ENCODE results near the gene KRTAP12-4.
"Not testable (repeated sequence)": the region's sequence is repeated elsewhere in the genome, so short reads cannot be mapped to it uniquely, and the experiment has no call there.

KRTAP12-4 gene

GRCh38 chr21:44686843-44687561, 32.5 kb upstream of the KRTAP12-4 start:
- no peak for DNase-seq

- no peak for DNase-seq
Observed at GRCh38 chr21:44686000-44686781, 31.7 kb upstream of the KRTAP12-4 start.

GRCh38 chr21:44685050-44685449, 30.6 kb upstream of the KRTAP12-4 start:
- DNase-seq, result not testable (repeated sequence)

- DNase-seq, result no peak
Observed at GRCh38 chr21:44684483-44684882, 30.0 kb upstream of the KRTAP12-4 start.

GRCh38 chr21:44684077-44684476, 29.6 kb upstream of the KRTAP12-4 start:
- DNase-seq, result no peak

- no peak for DNase-seq
Observed at GRCh38 chr21:44682580-44683151, 28.2 kb upstream of the KRTAP12-4 start.

- DNase-seq, result no peak
Observed at GRCh38 chr21:44681861-44682579, 27.6 kb upstream of the KRTAP12-4 start, which contains the start of gene KRTAP12-1. Gene KRTAP12-1 (minus strand): TSS chr21:44682163. CDS start chr21:44682123, 40 bp downstream.

GRCh38 chr21:44681152-44681551, 26.7 kb upstream of the KRTAP12-4 start:
- DNase-seq, result no peak

- DNase-seq, result no peak
Observed at GRCh38 chr21:44677881-44678280, 23.4 kb upstream of the KRTAP12-4 start.

- no peak for DNase-seq
Observed at GRCh38 chr21:44671911-44672310, 17.5 kb upstream of the KRTAP12-4 start.

GRCh38 chr21:44670642-44671432, 16.4 kb upstream of the KRTAP12-4 start:
- DNase-seq, result no peak

GRCh38 chr21:44667612-44668011, 13.2 kb upstream of the KRTAP12-4 start:
- DNase-seq, result no peak

GRCh38 chr21:44666401-44667320, 12.2 kb upstream of the KRTAP12-4 start, which contains the start of gene KRTAP12-2:
Gene KRTAP12-2 (minus strand): TSS chr21:44666927. CDS start chr21:44666886, 41 bp downstream.
- no peak for DNase-seq

- DNase-seq, result no peak
Observed at GRCh38 chr21:44664691-44665090, 10.2 kb upstream of the KRTAP12-4 start.

- DNase-seq, result not testable (repeated sequence)
Observed at GRCh38 chr21:44661567-44661966, 7.1 kb upstream of the KRTAP12-4 start.

GRCh38 chr21:44658913-44659595, 4.6 kb upstream of the KRTAP12-4 start:
- DNase-seq, result peak; percentile 53

GRCh38 chr21:44658541-44658910, 4.1 kb upstream of the KRTAP12-4 start:
- no peak for DNase-seq

- DNase-seq, result peak; percentile 59
Observed at GRCh38 chr21:44657635-44658540, 3.4 kb upstream of the KRTAP12-4 start, which contains the start of gene KRTAP12-3. Gene KRTAP12-3 (plus strand): TSS chr21:44657932. CDS start chr21:44657980, 48 bp downstream.

- DNase-seq, result no peak
Observed at GRCh38 chr21:44656868-44657267, 2.4 kb upstream of the KRTAP12-4 start.
